ENCODE data around the gene ASCC3.
"Not testable (repeated sequence)": the region's sequence is repeated elsewhere in the genome, so short reads cannot be mapped to it uniquely, and the experiment has no call there.

ASCC3 gene

GRCh38 chr6:100665041-100665380 is 216.1 kb downstream of the ASCC3 start:
- no peak for DNase-seq (ENCODE audit: low read depth in 2 of 2, low spot score in 1 of 2)

- DNase-seq (ENCODE audit: low read depth in 2 of 2, low spot score in 1 of 2), result no peak
These were observed 216.7 kb downstream of the ASCC3 start for GRCh38 chr6:100664274-100665040.

- DNase-seq (ENCODE audit: low read depth in 2 of 2, low spot score in 1 of 2), result no peak
These were observed 217.8 kb downstream of the ASCC3 start for GRCh38 chr6:100663219-100663863.

GRCh38 chr6:100662264-100662663 is 218.9 kb downstream of the ASCC3 start:
- no peak for DNase-seq (ENCODE audit: low read depth in 2 of 2, low spot score in 1 of 2)

- no peak for DNase-seq (ENCODE audit: low read depth in 2 of 2, low spot score in 1 of 2)
These were observed 222.6 kb downstream of the ASCC3 start for GRCh38 chr6:100658486-100658885.

- no peak for DNase-seq (ENCODE audit: low read depth in 2 of 2, low spot score in 1 of 2)
These were observed 223.3 kb downstream of the ASCC3 start for GRCh38 chr6:100657678-100658330.

- DNase-seq (ENCODE audit: low read depth in 2 of 2, low spot score in 1 of 2), result not testable (repeated sequence)
These were observed 240.0 kb downstream of the ASCC3 start for GRCh38 chr6:100641147-100641546.

- DNase-seq (ENCODE audit: low read depth in 2 of 2, low spot score in 1 of 2), result no peak
These were observed 247.9 kb downstream of the ASCC3 start for GRCh38 chr6:100633096-100633777.

- no peak for DNase-seq (ENCODE audit: low read depth in 2 of 2, low spot score in 1 of 2)
These were observed 250.6 kb downstream of the ASCC3 start for GRCh38 chr6:100630536-100630935.

GRCh38 chr6:100627911-100628758 is 253.0 kb downstream of the ASCC3 start:
- no peak for DNase-seq (ENCODE audit: low read depth in 2 of 2, low spot score in 1 of 2)

- no peak for DNase-seq (ENCODE audit: low read depth in 2 of 2, low spot score in 1 of 2)
These were observed 254.4 kb downstream of the ASCC3 start for GRCh38 chr6:100626721-100627120.

GRCh38 chr6:100622907-100623692 is 258.0 kb downstream of the ASCC3 start:
- no peak for DNase-seq (ENCODE audit: low read depth in 2 of 2, low spot score in 1 of 2)

- no peak for DNase-seq (ENCODE audit: low read depth in 2 of 2, low spot score in 1 of 2)
These were observed 260.9 kb downstream of the ASCC3 start for GRCh38 chr6:100620085-100620840.

GRCh38 chr6:100618351-100618671 is 262.8 kb downstream of the ASCC3 start:
- DNase-seq (ENCODE audit: low read depth in 2 of 2, low spot score in 1 of 2), result no peak

- DNase-seq (ENCODE audit: low read depth in 2 of 2, low spot score in 1 of 2), result no peak
These were observed 263.3 kb downstream of the ASCC3 start for GRCh38 chr6:100617633-100618350.

GRCh38 chr6:100614933-100615332 is 266.2 kb downstream of the ASCC3 start:
- no peak for DNase-seq (ENCODE audit: low read depth in 2 of 2, low spot score in 1 of 2)

GRCh38 chr6:100614386-100614785 is 266.7 kb downstream of the ASCC3 start:
- DNase-seq (ENCODE audit: low read depth in 2 of 2, low spot score in 1 of 2), result no peak

GRCh38 chr6:100613656-100614055 is 267.5 kb downstream of the ASCC3 start:
- DNase-seq (ENCODE audit: low read depth in 2 of 2, low spot score in 1 of 2), result no peak

- no peak for DNase-seq (ENCODE audit: low read depth in 2 of 2, low spot score in 1 of 2)
These were observed 269.0 kb downstream of the ASCC3 start for GRCh38 chr6:100612094-100612493.
